HG03354 (cell line): ENCODE measurements around the gene GPAT3.

ENCODE experiments used
- ATAC-seq: cut with Tn5 transposase; IDR thresholded peaks from one replicate; pipeline ENCODE4 v1.9.1; 2021; ENCODE audit warnings: mild to moderate bottlenecking; ENCODE audit not compliant: unreplicated experiment, poor library complexity, severe bottlenecking

The GPAT3 gene

DNA sequence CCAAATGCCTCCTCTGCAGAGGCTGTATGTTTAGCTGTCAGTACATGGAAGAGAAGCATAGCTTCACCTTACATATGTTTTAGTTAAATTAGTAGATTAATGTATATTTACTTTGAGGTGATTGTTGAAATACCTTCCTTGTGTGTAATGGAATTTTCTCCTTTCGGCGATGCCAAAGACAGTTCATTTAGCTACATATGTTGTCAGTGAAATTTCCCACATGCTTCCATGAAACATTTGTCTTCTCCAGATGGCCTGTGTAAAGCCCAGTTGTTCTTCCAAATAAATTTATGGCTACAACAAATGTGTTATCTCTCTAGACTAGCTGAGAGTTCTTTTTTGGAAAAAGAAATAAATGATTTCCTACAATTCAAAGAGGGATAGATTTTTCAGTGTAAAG, 95.2 kb downstream of the GPAT3 start:
- ATAC-seq: no peak

DNA sequence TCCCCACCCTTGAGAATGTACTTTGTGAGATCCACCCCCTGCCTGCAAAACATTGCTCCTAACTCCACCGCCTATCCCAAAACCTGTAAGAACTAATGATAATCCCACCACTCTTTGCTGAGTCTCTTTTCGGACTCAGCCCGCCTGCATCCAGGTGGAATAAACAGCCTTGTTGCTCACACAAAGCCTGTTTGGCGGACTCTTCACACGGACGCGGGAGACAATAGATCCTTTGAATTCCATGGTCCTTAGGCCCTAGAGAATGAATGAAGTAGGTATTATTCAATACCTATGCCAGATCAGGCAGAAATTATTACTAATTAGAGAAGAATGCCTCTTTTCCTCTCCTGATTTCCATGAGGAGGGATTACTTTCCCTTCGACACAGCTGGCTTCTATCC, 101.0 kb downstream of the GPAT3 start:
- ATAC-seq: no peak

DNA sequence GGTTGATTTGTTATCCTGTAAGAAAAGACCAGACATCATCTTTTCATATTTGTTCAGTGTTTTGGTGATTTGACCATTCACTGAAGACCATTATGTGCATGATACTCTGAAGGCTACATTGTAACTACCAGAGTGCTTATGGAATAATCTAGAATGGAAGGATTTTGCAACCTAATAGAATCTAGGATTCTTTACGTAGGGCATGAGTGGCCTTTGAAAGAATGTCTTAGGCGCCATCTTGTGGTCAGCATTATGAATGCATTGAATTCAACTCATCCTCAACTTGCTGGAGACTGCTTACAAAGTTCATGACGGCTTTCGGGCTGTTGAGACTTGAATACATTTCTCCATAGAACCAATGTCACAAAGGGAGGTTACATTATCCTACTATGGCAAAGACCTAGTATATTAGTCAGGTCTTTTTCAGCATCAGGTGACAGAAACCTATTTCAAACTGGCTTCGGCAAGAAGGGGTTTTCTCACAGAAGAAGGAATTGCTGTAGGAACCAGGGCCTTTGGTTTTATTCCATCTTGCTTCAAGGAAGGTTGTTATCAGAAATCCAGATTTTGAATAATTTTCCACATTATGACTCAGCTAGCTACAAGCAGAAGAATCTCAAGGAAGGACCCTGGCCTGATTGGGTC, 104.1 kb downstream of the GPAT3 start:
- ATAC-seq: peak; percentile 76

DNA sequence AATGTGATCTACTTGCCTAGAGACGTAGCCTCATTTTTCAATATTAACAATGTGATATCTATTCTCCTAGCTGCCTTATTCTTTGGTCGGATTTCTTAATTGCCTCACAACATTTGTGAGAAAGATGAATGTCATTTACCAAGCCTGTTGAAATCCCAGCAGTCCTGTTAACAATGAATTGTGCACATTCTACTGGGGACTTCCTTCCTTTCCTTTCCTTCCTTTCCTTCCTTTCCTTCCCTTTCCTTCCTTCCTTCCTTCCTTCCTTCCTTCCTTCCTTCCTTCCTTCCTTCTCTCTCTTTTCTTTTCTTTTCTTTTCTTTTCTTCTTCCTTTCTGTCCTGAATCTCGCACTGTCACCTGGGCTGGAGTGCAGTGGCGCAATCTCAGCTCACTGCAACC, 107.1 kb downstream of the GPAT3 start:
- no peak for ATAC-seq

DNA sequence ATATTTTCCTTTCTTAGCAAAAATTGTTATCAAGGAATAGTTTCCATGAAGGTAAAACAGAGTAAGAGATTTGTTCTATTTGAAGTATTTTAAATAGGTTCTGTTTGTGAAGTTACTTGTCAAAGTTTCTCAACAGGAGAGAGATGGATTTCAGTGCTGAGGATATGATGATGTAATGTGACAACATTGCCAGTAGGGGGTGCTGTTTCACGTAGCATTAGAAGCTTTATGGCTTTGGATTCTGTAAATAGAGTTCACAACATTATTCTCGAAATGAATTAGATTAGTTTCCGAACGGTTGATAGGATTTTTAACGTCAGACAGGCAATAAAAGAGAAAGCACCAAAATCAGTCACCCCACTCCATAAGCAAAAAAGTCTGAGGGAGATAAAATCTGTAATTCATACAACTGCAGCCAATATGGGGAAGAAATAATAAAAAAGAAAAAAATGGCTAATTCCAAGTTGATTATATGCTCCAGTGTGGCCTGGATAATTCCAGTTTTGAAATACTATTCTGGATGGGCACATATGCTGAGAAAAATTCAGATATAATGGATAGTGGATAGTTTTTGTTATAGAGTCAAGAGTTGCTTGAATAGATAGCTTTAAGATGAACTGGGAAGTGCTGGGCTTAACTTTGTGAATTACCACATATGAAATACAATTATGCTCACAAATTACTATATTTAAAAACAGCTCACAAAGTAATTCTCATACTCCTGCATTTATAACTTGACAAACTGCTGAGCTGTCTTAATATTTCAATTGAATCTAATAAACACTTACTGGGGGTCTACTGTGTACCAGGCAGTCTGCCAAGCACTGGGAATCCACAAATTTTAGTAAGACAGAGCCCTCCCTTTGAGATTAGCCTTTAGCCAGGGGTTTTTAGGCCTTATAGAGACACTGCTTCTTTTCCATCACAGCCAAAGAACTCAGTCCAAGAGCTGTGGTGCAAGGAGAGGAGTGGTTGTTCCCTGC, 109.1 kb downstream of the GPAT3 start:
- ATAC-seq: peak; percentile 82

DNA sequence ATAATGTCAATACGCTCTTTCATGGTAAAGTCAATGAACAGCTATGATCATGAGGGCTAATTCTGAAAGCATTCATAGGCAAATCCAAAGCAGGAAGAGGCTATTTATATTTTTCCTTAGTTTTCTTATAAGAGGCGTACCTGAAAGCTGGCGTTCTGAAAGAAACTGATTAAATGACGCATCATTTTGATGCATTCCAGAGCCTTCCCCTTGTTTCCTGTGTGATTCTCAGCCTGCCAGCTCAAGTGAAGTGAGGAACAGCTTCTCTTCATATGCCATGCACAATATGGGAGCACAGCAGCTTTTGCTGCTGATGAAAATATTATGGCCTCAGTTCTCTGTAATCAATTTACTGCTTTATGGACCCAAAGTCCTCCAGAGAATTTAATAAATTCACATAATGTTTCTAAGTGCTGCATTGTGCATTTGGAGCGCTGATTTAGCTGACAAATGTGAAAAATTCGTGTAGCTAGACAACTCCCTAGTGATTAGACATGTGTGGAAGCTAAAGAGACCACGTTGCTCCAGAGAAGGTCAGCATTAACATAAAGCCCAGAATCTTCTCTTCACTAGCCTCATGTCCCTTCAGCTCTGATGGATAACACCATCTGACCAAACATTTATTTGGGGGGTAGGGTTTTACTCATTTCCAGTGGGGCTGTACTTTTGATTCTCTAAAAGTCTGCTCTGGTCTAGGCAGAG, 110.8 kb downstream of the GPAT3 start:
- no peak for ATAC-seq

DNA sequence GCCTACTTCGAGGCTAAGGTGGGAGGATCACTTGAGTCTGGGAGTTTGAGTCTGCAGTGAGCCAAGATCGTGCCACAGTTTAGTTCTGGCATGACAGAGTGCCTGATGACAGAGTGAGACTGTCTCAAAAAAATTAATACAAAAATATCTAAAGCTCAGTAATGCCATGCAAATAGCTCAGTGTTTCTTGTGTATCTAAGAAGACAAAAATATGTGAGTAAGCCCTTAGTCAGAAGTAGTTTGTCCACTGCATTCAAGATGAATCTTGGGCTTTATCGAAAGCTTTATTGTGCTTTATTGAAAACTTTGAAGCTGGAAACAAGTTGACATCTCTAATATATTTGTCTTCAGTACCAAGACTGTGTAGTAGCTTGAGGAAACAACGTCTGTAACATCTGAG, 115.9 kb downstream of the GPAT3 start:
- ATAC-seq: no peak
